Epithelial cell of esophagus (primary cell): Measurements from ENCODE around the gene CD2BP2.
A peak's percentile ranks its signal among the peaks of the same experiment; 100 is the strongest.

Source experiments
- DNase-seq: peaks from one replicate; pipeline ENCODE4 v3.0.0; 2010; ENCODE audit warnings: low read depth
- H3K4me3 ChIP-seq: 2 replicates; pipeline ENCODE4 v1.5.1; 2011; ENCODE audit warnings: mild to moderate bottlenecking, low read length, control low read depth
- TF ChIP-seq, protein P1 (sequence below): IDR thresholded peaks from 2 replicates; pipeline ENCODE4 v1.5.1; 2011; ENCODE audit warnings: low read depth, mild to moderate bottlenecking, low read length, control low read depth, inconsistent platforms; ENCODE audit not compliant: insufficient read depth; ENCODE audit errors: missing control alignments

Gene CD2BP2

DNA sequence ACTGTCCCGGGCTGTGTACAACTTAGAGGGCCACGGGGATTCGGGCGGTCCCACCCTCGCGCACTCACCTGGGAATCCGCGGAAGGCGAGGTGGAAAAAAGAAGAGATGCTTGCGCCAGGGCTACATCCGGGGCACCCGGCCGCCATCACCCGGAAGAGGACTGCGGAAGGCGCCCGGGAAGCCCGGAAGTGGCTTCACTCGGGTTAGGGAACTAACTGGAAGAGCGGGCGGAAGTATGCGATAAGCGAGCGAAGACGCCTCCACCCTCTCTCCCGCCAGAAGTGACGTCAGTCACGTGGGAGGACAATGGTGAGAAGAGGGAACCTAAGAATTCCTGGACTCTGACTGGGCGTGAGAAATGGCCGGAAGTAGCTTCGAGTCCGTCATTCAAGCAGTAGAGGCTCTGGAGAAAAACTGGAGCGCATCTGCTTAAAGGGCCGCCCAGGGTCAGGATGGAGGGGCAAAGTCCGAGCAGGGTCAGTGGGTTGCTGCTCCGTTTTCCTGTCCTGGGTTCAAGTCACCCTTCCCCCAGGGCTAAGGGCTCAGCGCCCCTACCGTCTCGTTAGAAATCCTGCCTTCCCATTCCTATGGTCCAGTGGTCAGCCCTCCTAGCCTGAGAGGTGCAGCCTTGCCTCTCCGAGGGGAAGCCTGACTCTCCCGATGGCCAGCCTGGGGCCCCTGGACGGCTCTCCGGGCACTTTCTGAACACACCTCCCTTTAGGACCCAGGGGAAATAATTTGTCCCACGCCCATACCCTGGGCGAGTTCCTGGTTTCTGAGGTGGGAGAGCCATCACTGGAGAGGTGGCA, at the start of gene CD2BP2:
Gene CD2BP2, minus strand, starts transcription at position 165 of the 810 bp plus-strand sequence. CDS start 627 bp downstream, outside the sequence.
- TF ChIP-seq, protein P1, sequence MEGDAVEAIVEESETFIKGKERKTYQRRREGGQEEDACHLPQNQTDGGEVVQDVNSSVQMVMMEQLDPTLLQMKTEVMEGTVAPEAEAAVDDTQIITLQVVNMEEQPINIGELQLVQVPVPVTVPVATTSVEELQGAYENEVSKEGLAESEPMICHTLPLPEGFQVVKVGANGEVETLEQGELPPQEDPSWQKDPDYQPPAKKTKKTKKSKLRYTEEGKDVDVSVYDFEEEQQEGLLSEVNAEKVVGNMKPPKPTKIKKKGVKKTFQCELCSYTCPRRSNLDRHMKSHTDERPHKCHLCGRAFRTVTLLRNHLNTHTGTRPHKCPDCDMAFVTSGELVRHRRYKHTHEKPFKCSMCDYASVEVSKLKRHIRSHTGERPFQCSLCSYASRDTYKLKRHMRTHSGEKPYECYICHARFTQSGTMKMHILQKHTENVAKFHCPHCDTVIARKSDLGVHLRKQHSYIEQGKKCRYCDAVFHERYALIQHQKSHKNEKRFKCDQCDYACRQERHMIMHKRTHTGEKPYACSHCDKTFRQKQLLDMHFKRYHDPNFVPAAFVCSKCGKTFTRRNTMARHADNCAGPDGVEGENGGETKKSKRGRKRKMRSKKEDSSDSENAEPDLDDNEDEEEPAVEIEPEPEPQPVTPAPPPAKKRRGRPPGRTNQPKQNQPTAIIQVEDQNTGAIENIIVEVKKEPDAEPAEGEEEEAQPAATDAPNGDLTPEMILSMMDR: no peak
- H3K4me3 ChIP-seq: peak within 1 kb of the TSS; percentile 67
- peak; percentile 100 for DNase-seq

DNA sequence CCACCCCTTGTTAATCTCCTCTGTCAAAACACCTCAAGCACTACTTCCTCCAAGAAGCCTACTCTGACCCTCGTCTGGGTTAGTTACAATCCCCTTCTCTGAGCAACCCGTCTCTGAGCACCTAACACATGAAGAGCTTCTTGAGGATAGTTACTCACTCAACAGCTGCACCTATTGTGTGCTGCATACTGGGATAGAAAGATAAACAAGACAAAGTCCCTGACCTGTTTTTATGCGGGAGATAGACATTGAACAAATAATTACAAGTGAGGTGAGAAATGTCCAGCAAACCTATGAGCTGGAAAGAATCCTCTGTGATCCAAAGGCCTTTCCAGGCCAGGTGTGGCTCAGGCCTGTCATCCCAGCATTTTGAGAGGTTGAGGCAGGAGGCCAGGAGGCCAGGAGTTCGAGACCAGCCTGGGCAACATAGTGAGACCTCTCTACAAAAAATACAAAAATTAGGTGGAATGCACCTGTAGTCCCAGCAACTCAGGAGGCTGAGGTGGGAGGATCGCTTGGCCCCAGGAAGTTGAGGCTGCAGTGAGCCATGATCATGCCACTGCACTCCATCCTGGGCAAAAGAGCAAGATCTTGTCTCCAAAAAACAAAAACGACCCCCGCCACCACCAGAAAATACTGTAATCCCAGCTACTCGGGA, 46.8 kb upstream of the CD2BP2 start:
- TF ChIP-seq, protein P1: no peak
- DNase-seq: no peak
- no peak overlapping the region for H3K4me3 ChIP-seq

DNA sequence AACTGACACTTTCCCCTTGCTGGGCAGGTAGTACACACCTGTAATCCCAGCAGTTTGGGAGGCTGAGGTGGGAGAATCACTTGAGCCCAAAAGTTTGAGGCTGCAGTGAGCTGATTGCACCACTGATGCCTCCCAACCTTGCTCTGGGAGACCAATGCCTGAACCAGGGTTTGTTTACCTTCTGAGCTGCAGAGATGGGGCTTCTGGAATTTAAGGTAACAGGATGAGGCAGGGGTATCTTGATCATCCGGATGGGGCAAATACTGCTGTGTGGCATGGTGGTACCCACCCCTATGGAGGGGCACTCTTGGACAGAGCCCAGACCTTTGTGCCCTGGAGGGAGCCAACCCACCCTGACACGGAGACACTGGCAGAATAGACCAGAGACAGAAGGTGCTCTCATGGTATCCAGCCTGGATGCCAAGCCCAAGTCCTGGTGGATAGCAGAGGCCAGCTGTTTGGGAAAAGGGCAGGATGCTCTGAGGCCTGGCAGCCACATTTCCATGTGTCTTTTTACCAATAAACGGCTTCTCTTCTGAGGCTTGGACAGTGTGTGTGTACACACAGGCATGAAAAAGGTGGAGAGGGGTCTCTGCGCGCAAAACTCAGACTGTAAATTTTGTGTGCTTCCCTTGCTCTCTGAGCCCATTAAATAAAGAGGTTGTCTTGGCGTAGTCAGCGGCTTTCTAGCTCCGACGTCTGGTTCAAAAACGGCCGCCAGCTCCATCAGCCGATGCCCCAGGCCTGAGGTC, 44.5 kb upstream of the CD2BP2 start:
- TF ChIP-seq, protein P1: no peak
- DNase-seq: no peak
- peak overlapping the region; percentile 83 for H3K4me3 ChIP-seq

DNA sequence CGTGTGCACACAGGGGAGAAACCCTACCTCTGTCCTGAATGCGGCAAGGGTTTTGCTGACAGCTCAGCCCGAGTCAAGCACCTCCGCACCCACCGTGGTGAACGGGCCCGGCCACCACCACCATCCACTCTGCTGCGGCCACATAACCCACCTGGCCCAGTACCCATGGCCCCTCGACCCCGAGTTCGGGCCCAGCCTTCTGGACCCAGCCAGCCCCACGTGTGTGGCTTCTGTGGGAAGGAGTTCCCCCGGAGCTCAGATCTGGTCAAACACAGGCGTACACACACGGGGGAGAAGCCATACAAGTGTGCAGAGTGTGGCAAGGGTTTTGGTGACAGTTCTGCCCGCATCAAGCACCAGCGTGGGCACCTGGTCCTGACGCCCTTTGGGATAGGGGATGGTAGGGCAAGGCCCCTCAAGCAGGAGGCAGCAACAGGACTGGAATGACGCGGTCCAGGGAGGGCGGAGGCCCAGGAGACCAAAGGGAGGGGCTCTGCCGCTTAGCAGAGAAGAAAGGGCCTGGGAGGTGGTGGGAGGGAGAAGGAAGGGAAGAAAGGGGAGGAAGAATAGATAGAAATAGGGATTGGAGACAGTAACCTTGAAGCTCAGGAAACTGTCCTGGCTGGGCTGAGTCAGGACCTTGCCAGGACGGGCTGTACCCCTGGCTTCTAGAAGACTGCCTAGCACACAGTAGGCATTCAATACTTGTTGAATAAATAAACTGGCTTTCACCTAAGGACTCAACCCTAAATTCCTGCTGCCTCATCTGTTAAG, 43.7 kb upstream of the CD2BP2 start:
- no peak for DNase-seq

DNA sequence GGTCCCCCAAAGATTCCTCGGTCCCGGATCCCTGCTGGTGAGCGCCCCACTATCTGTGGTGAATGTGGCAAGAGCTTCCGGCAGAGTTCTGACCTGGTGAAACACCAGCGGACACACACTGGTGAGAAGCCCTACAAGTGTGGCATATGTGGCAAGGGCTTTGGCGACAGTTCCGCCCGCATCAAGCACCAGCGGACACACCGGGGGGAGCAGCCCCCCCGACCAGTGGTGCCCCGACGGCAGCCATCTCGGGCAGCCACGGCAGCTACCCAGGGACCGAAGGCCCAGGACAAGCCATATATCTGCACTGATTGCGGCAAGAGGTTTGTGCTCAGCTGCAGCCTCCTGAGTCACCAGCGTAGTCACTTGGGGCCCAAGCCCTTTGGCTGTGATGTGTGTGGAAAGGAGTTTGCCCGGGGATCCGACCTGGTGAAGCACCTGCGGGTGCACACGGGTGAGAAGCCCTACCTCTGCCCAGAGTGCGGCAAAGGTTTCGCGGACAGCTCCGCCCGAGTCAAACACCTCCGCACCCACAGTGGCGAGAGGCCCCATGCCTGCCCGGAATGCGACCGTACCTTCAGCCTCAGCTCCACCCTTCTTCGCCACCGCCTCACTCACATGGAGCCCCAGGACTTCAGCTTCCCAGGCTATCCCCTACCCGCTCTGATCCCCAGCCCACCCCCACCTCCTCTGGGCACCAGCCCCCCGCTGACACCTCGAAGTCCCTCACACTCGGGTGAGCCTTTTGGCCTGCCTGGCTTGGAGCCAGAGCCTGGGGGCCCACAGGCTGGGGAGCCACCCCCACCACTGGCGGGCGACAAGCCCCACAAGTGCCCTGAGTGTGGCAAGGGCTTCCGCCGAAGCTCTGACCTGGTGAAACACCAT, 42.9 kb upstream of the CD2BP2 start:
- TF ChIP-seq, protein P1: no peak
- DNase-seq: no peak
- H3K4me3 ChIP-seq: no peak overlapping the region

More for the DNA sequence above, 43.7 kb upstream of the CD2BP2 start:
- no peak overlapping the region for H3K4me3 ChIP-seq
- TF ChIP-seq, protein P1: no peak
